Smooth muscle cell (in vitro differentiated cells): ENCODE results near the gene KRTAP4-7. TPM values are rescaled to one million over a fixed set of nuclear protein-coding genes. Genes with fewer than 3 reads are reported as not detected.
"Not testable (repeated sequence)": the region's sequence is repeated elsewhere in the genome, so short reads cannot be mapped to it uniquely, and the experiment has no call there.

Experiments used
- DNase-seq: peaks from one replicate; lab custom pipeline; 2025; ENCODE audit not compliant: unreplicated experiment; lab: John Stamatoyannopoulos, UW
- H2AFZ ChIP-seq: fragments of 200-600 bp; sonication (generic); 2 replicates; pipeline ENCODE4 v1.6.0; 2016; ENCODE audit warnings: antibody characterized with exemption, low read depth, mild to moderate bottlenecking
- H3F3A ChIP-seq: fragments of 200-600 bp; sonication (generic); 2 replicates; pipeline ENCODE4 v1.6.0; 2017; ENCODE audit warnings: antibody characterized with exemption, low read depth
- H3K27ac ChIP-seq: fragments of 200-600 bp; sonication (generic); 2 replicates; pipeline ENCODE4 v1.5.1; 2016; ENCODE audit warnings: low read depth, mild to moderate bottlenecking
- H3K27me3 ChIP-seq: fragments of 200-600 bp; sonication (generic); 2 replicates; pipeline ENCODE4 v1.6.1; 2016; ENCODE audit warnings: low read depth, mild to moderate bottlenecking
- H3K36me3 ChIP-seq: fragments of 200-600 bp; sonication (generic); 2 replicates; pipeline ENCODE4 v1.5.1; 2016; ENCODE audit warnings: low read depth
- H3K4me1 ChIP-seq: fragments of 200-600 bp; sonication (generic); 2 replicates; pipeline ENCODE4 v1.5.1; 2016; ENCODE audit warnings: low read depth
- H3K4me2 ChIP-seq: fragments of 200-600 bp; sonication (generic); 2 replicates; pipeline ENCODE4 v1.6.0; 2016; ENCODE audit warnings: mild to moderate bottlenecking
- H3K4me3 ChIP-seq: fragments of 200-600 bp; sonication (generic); 2 replicates; pipeline ENCODE4 v1.5.1; 2016; ENCODE audit warnings: mild to moderate bottlenecking
- H3K79me2 ChIP-seq: fragments of 200-600 bp; sonication (generic); 2 replicates; pipeline ENCODE4 v1.6.0; 2016; ENCODE audit warnings: low read depth, mild to moderate bottlenecking
- H3K9ac ChIP-seq: fragments of 200-600 bp; sonication (generic); 2 replicates; pipeline ENCODE4 v1.6.0; 2016; ENCODE audit warnings: low read depth
- H3K9me3 ChIP-seq: fragments of 200-600 bp; sonication (generic); replicated peaks from 2 replicates; pipeline ENCODE4 v1.5.1; 2016; ENCODE audit warnings: low read depth
- H4K20me1 ChIP-seq: fragments of 200-600 bp; sonication (generic); 2 replicates; pipeline ENCODE4 v1.6.0; 2016; ENCODE audit warnings: low read depth
- WGBS: methylation state at CpG from one replicate; pipeline ENCODE4 v1.1.7; 2016; ENCODE audit warnings: low lambda C conversion rate; 5-methylcytosine and 5-hydroxymethylcytosine counted together
- polyA plus RNA-seq: library from polyadenylated mRNA; unstranded; fragments of >200 nt; fragmentation: Nextera tagmentation; extraction: Ambion mirVana; gene quantifications from 2 replicates; pipeline ENCODE4 v1.2.1, GENCODE V29; 2016
- total RNA-seq: library from RNA; depleted of rRNA; stranded (reverse); fragments of >200 nt; gene quantifications from 2 replicates; pipeline ENCODE4 v1.2.3, GENCODE V29; 2014
- TF ChIP-seq, protein P1 (sequence below): fragments of 200-600 bp; sonication (generic); IDR thresholded peaks from 2 replicates; pipeline ENCODE4 v1.5.1; 2017; ENCODE audit warnings: borderline replicate concordance, mild to moderate bottlenecking, antibody characterized with exemption; ENCODE audit not compliant: insufficient read depth, poor library complexity, severe bottlenecking

The KRTAP4-7 gene
- total RNA-seq (not detected in 2 replicates), polyA plus RNA-seq (not detected in 2 replicates)

GRCh38 chr17:41084100-41084856, at the start of gene KRTAP4-7:
KRTAP4-7 (plus strand) TSS chr17:41084150; CDS start chr17:41084207, 57 bp downstream.
- H3K27me3 ChIP-seq, H3K79me2 ChIP-seq, H3K36me3 ChIP-seq, H3K9ac ChIP-seq, DNase-seq, H4K20me1 ChIP-seq, H3K4me3 ChIP-seq, H3K9me3 ChIP-seq, H3F3A ChIP-seq, H3K4me1 ChIP-seq, H2AFZ ChIP-seq: not testable (repeated sequence)
- H3K27ac ChIP-seq, result peak within 1 kb of the TSS; percentile 57
- WGBS, result 93% methylated on average over 14 of the region's 14 CpGs
- H3K4me2 ChIP-seq, result peak within 1 kb of the TSS; percentile 68

GRCh38 chr17:41034346-41034935, 49.5 kb upstream of the KRTAP4-7 start, which contains the start of gene KRTAP1-3:
KRTAP1-3 (minus strand) TSS chr17:41034874; CDS start chr17:41034821, 53 bp downstream.
- H3K27me3 ChIP-seq, H3K36me3 ChIP-seq, H3F3A ChIP-seq, H2AFZ ChIP-seq, H4K20me1 ChIP-seq, DNase-seq, H3K9me3 ChIP-seq, H3K9ac ChIP-seq, H3K79me2 ChIP-seq, H3K27ac ChIP-seq, H3K4me1 ChIP-seq, H3K4me3 ChIP-seq, H3K4me2 ChIP-seq: not testable (repeated sequence)
- WGBS, result 97% methylated on average over 10 of the region's 10 CpGs

- Histone ChIP-seq H3K27me3 (no peaks in the 10 kb centered on the region), H4K20me1 (no peaks in the 10 kb centered on the region)
These were observed 46.0 kb upstream of the KRTAP4-7 start for GRCh38 chr17:41037853-41038350.

GRCh38 chr17:41040783-41041571, 43.0 kb upstream of the KRTAP4-7 start, which contains the start of gene KRTAP1-1:
KRTAP1-1 (minus strand) TSS chr17:41041450; CDS start chr17:41041397, 53 bp downstream.
- not testable (repeated sequence) for H3K27ac ChIP-seq, H3K27me3 ChIP-seq, H3K4me3 ChIP-seq, H3F3A ChIP-seq, H3K9ac ChIP-seq, H3K4me1 ChIP-seq, H4K20me1 ChIP-seq, H3K4me2 ChIP-seq, H3K36me3 ChIP-seq, H3K9me3 ChIP-seq, H2AFZ ChIP-seq, DNase-seq, H3K79me2 ChIP-seq
- 86% methylated on average over 14 of the region's 14 CpGs for whole genome bisulfite sequencing

More at GRCh38 chr17:41037853-41038350, 46.0 kb upstream of the KRTAP4-7 start:
- Histone ChIP-seq H3K9me3 (no peaks in the 10 kb centered on the region), H3K27ac (no peak overlapping the region), H3K4me1 (no peaks in the 10 kb centered on the region), H3K36me3 (no peaks in the 10 kb centered on the region), H2AFZ (no peak overlapping the region), H3K4me3 (no peak overlapping the region), H3K9ac (no peak overlapping the region), H3K4me2 (no peak overlapping the region), H3F3A (no peaks in the 10 kb centered on the region), H3K79me2 (no peaks in the 10 kb centered on the region)
- TF ChIP-seq, protein P1, sequence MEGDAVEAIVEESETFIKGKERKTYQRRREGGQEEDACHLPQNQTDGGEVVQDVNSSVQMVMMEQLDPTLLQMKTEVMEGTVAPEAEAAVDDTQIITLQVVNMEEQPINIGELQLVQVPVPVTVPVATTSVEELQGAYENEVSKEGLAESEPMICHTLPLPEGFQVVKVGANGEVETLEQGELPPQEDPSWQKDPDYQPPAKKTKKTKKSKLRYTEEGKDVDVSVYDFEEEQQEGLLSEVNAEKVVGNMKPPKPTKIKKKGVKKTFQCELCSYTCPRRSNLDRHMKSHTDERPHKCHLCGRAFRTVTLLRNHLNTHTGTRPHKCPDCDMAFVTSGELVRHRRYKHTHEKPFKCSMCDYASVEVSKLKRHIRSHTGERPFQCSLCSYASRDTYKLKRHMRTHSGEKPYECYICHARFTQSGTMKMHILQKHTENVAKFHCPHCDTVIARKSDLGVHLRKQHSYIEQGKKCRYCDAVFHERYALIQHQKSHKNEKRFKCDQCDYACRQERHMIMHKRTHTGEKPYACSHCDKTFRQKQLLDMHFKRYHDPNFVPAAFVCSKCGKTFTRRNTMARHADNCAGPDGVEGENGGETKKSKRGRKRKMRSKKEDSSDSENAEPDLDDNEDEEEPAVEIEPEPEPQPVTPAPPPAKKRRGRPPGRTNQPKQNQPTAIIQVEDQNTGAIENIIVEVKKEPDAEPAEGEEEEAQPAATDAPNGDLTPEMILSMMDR, result no peak
- WGBS, result 80% methylated on average over 2 of the region's 2 CpGs
- DNase-seq, result no peak
